GM12878 (cell line): ENCODE results near the gene DIDO1. TPM values are rescaled to one million over a fixed set of nuclear protein-coding genes. Genes with fewer than 3 reads are reported as not detected.

Experiments used
- EZH2 ChIP-seq: IDR thresholded peaks from 2 replicates; pipeline ENCODE4 v1.6.1; 2012; ENCODE audit warnings: low read depth, mild to moderate bottlenecking, control low read depth, inconsistent platforms, low read length, borderline replicate concordance; ENCODE audit not compliant: control insufficient read depth
- JUNB ChIP-seq: IDR thresholded peaks from 2 replicates; pipeline ENCODE4 v1.6.1; 2016; ENCODE audit warnings: antibody characterized with exemption, mild to moderate bottlenecking
- KAT2A ChIP-seq: conservative IDR thresholded peaks from 2 replicates; pipeline ENCODE4 v1.6.1; 2011; ENCODE audit warnings: low read depth, low read length; ENCODE audit not compliant: control insufficient read depth
- MXI1 ChIP-seq: fragments of 150-350 bp; IDR thresholded peaks from 2 replicates; pipeline ENCODE4 v1.6.1; 2011; ENCODE audit warnings: low read depth, mild to moderate bottlenecking, inconsistent platforms, low read length, improper control_type of control experiment
- POLR2AphosphoS5 ChIP-seq: IDR thresholded peaks from 2 replicates; pipeline ENCODE4 v1.6.1; 2011; ENCODE audit warnings: mild to moderate bottlenecking, low read length, inconsistent platforms
- TCF3 ChIP-seq: IDR thresholded peaks from 2 replicates; pipeline ENCODE4 v1.6.1; 2012; ENCODE audit warnings: low read depth, mild to moderate bottlenecking, low read length, borderline replicate concordance; ENCODE audit not compliant: insufficient read depth
- YY1 ChIP-seq: IDR thresholded peaks from 2 replicates; pipeline ENCODE4 v1.6.1; 2011; ENCODE audit warnings: low read depth, mild to moderate bottlenecking, low read length
- ZNF217 ChIP-seq: fragments of 450-650 bp; IDR thresholded peaks from 2 replicates; pipeline ENCODE4 v1.6.1; 2017; ENCODE audit warnings: antibody characterized with exemption, mild to moderate bottlenecking
- polyA plus RNA-seq, 11 experiments: library from polyadenylated mRNA; depleted of rRNA in 4 of 11; unstranded in 6 of 11; stranded (reverse) in 5 of 11; fragments of >200 nt; fragmentation: Nextera tagmentation in 4 of 11; fragmentation: Illumina TruSeq in 1 of 11; extraction: Ambion mirVana in 4 of 11; extraction: Trizol in 1 of 11; gene quantifications; 1 replicate in 1 of 11; 2 replicates in 10 of 11; pipeline versions ENCODE4 v1.2.1 to v1.2.3, GENCODE V29; 2011 to 2016; ENCODE audit warnings: inconsistent platforms in 2 of 11, missing spikeins in 2 of 11, low read depth in 1 of 11
- total RNA-seq, 4 experiments: library from RNA; depleted of rRNA in 3 of 4; stranded (reverse); fragments of >200 nt in 3 of 4; fragmentation: Illumina TruSeq in 1 of 4; extraction: Trizol in 1 of 4; gene quantifications; 2 replicates each; pipeline versions ENCODE4 v1.2.1 to v1.2.3, GENCODE V29; 2013 to 2021
- TF ChIP-seq, protein P1 (sequence below): fragments of 150-350 bp; IDR thresholded peaks from 2 replicates; pipeline ENCODE4 v1.6.1; 2016; ENCODE audit warnings: low read depth, low read length
- TF ChIP-seq, protein P2 (sequence below), 3 experiments: IDR thresholded peaks in 2 of 3; conservative IDR thresholded peaks in 1 of 3; 2 replicates each; pipeline ENCODE4 v1.5.1; 2011; ENCODE audit warnings: low read depth in 3 of 3, low read length in 3 of 3, mild to moderate bottlenecking in 3 of 3, control low read depth in 2 of 3, moderate library complexity in 2 of 3, inconsistent platforms in 1 of 3, mixed read lengths in 1 of 3; ENCODE audit not compliant: control insufficient read depth in 2 of 3, insufficient read depth in 1 of 3; ENCODE audit errors: extremely low read depth in 1 of 3
- TF ChIP-seq, protein P3 (sequence below): fragments of 450-650 bp; IDR thresholded peaks from 2 replicates; pipeline ENCODE4 v1.6.1; 2017; ENCODE audit warnings: low read depth, mild to moderate bottlenecking, moderate library complexity

DIDO1 gene
- total and polyA plus RNA-seq, 10 of the 15 experiments (the other 5 are each of a cell fraction or from before 2014, with no cell fraction given), result 5.5 to 56.4 (median 38.4) TPM

DNA sequence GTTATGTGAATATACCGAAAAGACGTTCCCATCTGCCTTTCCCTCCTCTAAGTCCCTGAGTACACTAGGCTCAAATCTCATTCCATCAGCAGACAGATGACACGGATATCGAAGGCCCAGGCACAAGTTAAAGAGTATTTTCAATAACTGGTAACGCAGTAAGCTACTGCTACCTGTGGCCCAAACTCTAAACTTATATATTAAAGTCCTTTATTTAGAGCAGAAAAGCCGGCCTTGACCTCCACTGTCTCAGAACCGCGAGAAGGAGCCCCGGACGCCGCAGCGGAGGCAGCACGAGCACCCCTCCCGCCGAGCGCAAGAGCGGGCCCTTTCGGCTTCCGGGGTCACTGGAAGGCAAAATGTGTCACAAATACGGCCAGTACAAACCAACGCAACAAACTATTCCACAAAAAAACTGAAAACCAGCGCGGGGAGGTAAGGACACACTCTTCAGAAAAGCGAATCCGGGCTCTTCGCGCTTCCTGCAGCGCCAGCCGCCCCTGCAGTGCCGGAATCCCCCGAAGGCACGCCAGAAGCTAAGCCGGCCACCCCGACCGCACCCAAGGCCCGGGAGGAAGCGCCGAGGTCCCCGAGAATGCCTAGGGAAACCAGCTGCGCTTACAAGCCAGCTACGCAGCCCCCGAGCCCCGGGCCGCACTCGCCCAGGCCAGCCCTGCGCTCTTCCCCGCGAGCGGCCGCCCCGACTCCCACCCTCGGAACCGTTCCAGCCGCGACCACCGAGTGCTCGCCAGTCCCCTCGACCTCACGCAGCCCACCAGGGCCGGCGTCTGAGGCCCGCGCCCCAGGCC, 681 bp downstream of the DIDO1 start (continued):
- TF ChIP-seq, protein P1, sequence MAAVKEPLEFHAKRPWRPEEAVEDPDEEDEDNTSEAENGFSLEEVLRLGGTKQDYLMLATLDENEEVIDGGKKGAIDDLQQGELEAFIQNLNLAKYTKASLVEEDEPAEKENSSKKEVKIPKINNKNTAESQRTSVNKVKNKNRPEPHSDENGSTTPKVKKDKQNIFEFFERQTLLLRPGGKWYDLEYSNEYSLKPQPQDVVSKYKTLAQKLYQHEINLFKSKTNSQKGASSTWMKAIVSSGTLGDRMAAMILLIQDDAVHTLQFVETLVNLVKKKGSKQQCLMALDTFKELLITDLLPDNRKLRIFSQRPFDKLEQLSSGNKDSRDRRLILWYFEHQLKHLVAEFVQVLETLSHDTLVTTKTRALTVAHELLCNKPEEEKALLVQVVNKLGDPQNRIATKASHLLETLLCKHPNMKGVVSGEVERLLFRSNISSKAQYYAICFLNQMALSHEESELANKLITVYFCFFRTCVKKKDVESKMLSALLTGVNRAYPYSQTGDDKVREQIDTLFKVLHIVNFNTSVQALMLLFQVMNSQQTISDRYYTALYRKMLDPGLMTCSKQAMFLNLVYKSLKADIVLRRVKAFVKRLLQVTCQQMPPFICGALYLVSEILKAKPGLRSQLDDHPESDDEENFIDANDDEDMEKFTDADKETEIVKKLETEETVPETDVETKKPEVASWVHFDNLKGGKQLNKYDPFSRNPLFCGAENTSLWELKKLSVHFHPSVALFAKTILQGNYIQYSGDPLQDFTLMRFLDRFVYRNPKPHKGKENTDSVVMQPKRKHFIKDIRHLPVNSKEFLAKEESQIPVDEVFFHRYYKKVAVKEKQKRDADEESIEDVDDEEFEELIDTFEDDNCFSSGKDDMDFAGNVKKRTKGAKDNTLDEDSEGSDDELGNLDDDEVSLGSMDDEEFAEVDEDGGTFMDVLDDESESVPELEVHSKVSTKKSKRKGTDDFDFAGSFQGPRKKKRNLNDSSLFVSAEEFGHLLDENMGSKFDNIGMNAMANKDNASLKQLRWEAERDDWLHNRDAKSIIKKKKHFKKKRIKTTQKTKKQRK, result no peak
- TF ChIP-seq YY1 (no peak), JUNB (no peak), TCF3 (no peak), ZNF217 (no peak), EZH2 (no peak), POLR2AphosphoS5 (0 out of 2 replicates have a peak, but pooled peaks have one; percentile 61), MXI1 (peak; percentile 79), KAT2A (no peak)
- TF ChIP-seq, protein P2, sequence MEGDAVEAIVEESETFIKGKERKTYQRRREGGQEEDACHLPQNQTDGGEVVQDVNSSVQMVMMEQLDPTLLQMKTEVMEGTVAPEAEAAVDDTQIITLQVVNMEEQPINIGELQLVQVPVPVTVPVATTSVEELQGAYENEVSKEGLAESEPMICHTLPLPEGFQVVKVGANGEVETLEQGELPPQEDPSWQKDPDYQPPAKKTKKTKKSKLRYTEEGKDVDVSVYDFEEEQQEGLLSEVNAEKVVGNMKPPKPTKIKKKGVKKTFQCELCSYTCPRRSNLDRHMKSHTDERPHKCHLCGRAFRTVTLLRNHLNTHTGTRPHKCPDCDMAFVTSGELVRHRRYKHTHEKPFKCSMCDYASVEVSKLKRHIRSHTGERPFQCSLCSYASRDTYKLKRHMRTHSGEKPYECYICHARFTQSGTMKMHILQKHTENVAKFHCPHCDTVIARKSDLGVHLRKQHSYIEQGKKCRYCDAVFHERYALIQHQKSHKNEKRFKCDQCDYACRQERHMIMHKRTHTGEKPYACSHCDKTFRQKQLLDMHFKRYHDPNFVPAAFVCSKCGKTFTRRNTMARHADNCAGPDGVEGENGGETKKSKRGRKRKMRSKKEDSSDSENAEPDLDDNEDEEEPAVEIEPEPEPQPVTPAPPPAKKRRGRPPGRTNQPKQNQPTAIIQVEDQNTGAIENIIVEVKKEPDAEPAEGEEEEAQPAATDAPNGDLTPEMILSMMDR (IDR thresholded peaks at IDR 0.05 in 2 of 3, conservative IDR thresholded peaks at IDR 0.05 in 1 of 3; ENCODE audit: control insufficient read depth in 2 of 3, extremely low read depth in 1 of 3, insufficient read depth in 1 of 3, low read depth in 3 of 3, low read length in 3 of 3), result no peak
- TF ChIP-seq, protein P3, sequence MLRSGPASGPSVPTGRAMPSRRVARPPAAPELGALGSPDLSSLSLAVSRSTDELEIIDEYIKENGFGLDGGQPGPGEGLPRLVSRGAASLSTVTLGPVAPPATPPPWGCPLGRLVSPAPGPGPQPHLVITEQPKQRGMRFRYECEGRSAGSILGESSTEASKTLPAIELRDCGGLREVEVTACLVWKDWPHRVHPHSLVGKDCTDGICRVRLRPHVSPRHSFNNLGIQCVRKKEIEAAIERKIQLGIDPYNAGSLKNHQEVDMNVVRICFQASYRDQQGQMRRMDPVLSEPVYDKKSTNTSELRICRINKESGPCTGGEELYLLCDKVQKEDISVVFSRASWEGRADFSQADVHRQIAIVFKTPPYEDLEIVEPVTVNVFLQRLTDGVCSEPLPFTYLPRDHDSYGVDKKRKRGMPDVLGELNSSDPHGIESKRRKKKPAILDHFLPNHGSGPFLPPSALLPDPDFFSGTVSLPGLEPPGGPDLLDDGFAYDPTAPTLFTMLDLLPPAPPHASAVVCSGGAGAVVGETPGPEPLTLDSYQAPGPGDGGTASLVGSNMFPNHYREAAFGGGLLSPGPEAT, result no peak
